ENCODE data around the gene NPHS1.

GRCh38 chr19:35816846-35817245 is 35.5 kb downstream of the NPHS1 start:
- TF ChIP-seq, protein P1, sequence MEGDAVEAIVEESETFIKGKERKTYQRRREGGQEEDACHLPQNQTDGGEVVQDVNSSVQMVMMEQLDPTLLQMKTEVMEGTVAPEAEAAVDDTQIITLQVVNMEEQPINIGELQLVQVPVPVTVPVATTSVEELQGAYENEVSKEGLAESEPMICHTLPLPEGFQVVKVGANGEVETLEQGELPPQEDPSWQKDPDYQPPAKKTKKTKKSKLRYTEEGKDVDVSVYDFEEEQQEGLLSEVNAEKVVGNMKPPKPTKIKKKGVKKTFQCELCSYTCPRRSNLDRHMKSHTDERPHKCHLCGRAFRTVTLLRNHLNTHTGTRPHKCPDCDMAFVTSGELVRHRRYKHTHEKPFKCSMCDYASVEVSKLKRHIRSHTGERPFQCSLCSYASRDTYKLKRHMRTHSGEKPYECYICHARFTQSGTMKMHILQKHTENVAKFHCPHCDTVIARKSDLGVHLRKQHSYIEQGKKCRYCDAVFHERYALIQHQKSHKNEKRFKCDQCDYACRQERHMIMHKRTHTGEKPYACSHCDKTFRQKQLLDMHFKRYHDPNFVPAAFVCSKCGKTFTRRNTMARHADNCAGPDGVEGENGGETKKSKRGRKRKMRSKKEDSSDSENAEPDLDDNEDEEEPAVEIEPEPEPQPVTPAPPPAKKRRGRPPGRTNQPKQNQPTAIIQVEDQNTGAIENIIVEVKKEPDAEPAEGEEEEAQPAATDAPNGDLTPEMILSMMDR (IDR thresholded peaks at IDR 0.05) = no peak
- TF ChIP-seq POLR2AphosphoS5 (IDR thresholded peaks at IDR 0.05) = no peak
- no peak for TF ChIP-seq POLR2A (IDR thresholded peaks at IDR 0.05)

Data from sigmoid colon (tissue), 4 donors.